ENCODE results near the gene ADAMTSL4. TPM values are rescaled to one million over a fixed set of nuclear protein-coding genes. Genes with fewer than 3 reads are reported as not detected.

Gene ADAMTSL4
- polyA plus RNA-seq, 1 of the 3 experiments (the other 2 are of a cell fraction): 3.4 TPM

DNA sequence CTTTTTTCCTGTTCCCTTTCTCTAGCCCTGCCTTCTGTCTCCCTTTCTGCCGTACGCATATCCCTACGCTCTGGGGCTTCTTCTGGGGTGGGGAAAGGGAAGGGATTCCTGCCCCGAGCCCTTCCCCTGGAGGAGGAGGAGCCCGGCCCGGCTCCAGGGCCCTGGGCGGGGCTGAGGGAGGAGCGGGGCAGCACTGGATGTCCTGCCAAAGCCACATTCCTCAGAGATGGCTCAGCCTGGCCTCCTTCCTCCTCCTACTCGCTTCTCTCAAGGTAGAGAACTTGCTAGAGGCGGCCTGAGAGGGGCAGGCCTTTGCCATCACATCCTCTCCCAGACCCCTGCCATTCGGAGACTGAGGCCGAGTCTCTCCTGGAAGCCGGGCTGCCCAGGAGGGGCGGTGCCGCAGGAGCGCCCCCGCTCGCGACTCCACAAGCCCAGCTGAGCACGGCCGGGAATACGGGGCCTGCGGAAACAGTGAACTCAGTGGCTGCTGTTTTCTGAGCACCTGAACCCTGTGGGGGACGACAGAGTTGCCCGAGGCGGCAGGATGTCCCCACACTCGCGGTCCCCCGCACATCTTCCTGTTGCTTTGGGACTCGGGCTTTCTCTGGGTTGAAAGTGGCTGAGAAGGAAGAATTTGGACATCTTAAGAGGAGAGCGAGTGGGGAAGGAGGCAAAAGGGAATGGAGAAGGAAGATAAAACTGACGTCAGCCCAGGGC is 12.2 kb downstream of the ADAMTSL4 start:
- peak; percentile 91 for DNase-seq
- Histone ChIP-seq H3K4me2 (peak overlapping the region; percentile 81), H3F3A (replicated peaks; ENCODE audit: insufficient read depth) (peaks cover 43% of the 10 kb centered on the region), H3K4me1 (ENCODE audit: control insufficient read depth in 1 of 2, insufficient read depth in 2 of 2, low read depth in 1 of 2, low read length in 1 of 2) (peaks cover 33 to 39% of the 10 kb centered on the region in 2 experiments), H3K9me3 (no peaks in the 10 kb centered on the region), H3K36me3 (replicated peaks in 1 of 2; ENCODE audit: control insufficient read depth in 1 of 2, insufficient read depth in 2 of 2, low read length in 1 of 2) (no peaks in the 10 kb centered on the region), H2AFZ (ENCODE audit: low read depth) (peak overlapping the region; percentile 44; the same call in 1 of the 2 replicates), H3K27me3 (ENCODE audit: insufficient read depth) (no peaks in the 10 kb centered on the region), H3K79me2 (ENCODE audit: insufficient read depth) (peaks cover 73% of the 10 kb centered on the region), H3K9ac (peak overlapping the region; percentile 89), H3K27ac (ENCODE audit: low read depth in 2 of 2, low read length in 1 of 2) (peak overlapping the region; percentile 99 to 100), H3K9me2 (no peaks in the 10 kb centered on the region), H3K4me3 (ENCODE audit: low read depth in 2 of 2, low read length in 1 of 2) (peak overlapping the region; percentile 56 to 69), H4K20me1 (ENCODE audit: insufficient read depth) (peaks cover 6% of the 10 kb centered on the region; the same call in 1 of the 2 replicates)
- under 1% methylated on average over 20 of the region's 32 CpGs for WGBS (ENCODE audit: low lambda C conversion rate)
- CTCF ChIA-PET: interaction anchor here (0.5 to 6.2 kb wide), 45 partner anchors 12 to 599 kb away, joined by 3 to 142 read pairs (median 4); partner anchors contain the start of genes ADAMTSL4, CTSK, ENSA and FALEC
- POLR2A ChIA-PET: interaction anchor here (0.6 to 8.9 kb wide), 8 partner anchors 9 to 90 kb away, joined by 3 to 149 read pairs (median 4); partner anchors contain the start of genes ADAMTSL4, ENSA and MCL1
- TF ChIP-seq, protein P1, sequence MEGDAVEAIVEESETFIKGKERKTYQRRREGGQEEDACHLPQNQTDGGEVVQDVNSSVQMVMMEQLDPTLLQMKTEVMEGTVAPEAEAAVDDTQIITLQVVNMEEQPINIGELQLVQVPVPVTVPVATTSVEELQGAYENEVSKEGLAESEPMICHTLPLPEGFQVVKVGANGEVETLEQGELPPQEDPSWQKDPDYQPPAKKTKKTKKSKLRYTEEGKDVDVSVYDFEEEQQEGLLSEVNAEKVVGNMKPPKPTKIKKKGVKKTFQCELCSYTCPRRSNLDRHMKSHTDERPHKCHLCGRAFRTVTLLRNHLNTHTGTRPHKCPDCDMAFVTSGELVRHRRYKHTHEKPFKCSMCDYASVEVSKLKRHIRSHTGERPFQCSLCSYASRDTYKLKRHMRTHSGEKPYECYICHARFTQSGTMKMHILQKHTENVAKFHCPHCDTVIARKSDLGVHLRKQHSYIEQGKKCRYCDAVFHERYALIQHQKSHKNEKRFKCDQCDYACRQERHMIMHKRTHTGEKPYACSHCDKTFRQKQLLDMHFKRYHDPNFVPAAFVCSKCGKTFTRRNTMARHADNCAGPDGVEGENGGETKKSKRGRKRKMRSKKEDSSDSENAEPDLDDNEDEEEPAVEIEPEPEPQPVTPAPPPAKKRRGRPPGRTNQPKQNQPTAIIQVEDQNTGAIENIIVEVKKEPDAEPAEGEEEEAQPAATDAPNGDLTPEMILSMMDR (IDR thresholded peaks at IDR 0.05): peak; percentile 32; the same call in 1 of the 2 replicates
- TF ChIP-seq POLR2AphosphoS5 (IDR thresholded peaks at IDR 0.05; ENCODE audit: low read depth, low read length) (peak; percentile 89), ELF1 (IDR thresholded peaks at IDR 0.05) (peak; percentile 4; the same call in 1 of the 2 replicates), NRF1 (IDR thresholded peaks at IDR 0.05; ENCODE audit: low read depth, low read length) (no peak), JUND (IDR thresholded peaks at IDR 0.05) (peak; percentile 68; the same call in 1 of the 2 replicates), TAF1 (IDR thresholded peaks at IDR 0.05; ENCODE audit: borderline replicate concordance, low read depth, low read length) (peak; percentile 75), TCF12 (IDR thresholded peaks at IDR 0.05) (no peak), FOSL2 (IDR thresholded peaks at IDR 0.05; ENCODE audit: borderline replicate concordance, low read depth) (peak; percentile 79), RCOR1 (IDR thresholded peaks at IDR 0.05; ENCODE audit: low read length) (no peak), RAD21 (IDR thresholded peaks at IDR 0.05; ENCODE audit: low read length) (peak; percentile 17), MXI1 (IDR thresholded peaks at IDR 0.05; ENCODE audit: low read depth, low read length) (peak; percentile 15; the same call in 1 of the 2 replicates), NFIC (IDR thresholded peaks at IDR 0.05; ENCODE audit: borderline replicate concordance) (peak; percentile 89), TEAD4 (IDR thresholded peaks at IDR 0.05; ENCODE audit: borderline replicate concordance, insufficient read depth) (peak; percentile 88), GATA2 (CRISPR knock-in tag; IDR thresholded peaks at IDR 0.05) (no peak)
- TF ChIP-seq, protein P2, sequence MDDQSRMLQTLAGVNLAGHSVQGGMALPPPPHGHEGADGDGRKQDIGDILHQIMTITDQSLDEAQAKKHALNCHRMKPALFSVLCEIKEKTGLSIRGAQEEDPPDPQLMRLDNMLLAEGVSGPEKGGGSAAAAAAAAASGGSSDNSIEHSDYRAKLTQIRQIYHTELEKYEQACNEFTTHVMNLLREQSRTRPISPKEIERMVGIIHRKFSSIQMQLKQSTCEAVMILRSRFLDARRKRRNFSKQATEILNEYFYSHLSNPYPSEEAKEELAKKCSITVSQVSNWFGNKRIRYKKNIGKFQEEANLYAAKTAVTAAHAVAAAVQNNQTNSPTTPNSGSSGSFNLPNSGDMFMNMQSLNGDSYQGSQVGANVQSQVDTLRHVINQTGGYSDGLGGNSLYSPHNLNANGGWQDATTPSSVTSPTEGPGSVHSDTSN (IDR thresholded peaks at IDR 0.05): peak; percentile 44; the same call in 1 of the 2 replicates
- TF ChIP-seq, protein P3, sequence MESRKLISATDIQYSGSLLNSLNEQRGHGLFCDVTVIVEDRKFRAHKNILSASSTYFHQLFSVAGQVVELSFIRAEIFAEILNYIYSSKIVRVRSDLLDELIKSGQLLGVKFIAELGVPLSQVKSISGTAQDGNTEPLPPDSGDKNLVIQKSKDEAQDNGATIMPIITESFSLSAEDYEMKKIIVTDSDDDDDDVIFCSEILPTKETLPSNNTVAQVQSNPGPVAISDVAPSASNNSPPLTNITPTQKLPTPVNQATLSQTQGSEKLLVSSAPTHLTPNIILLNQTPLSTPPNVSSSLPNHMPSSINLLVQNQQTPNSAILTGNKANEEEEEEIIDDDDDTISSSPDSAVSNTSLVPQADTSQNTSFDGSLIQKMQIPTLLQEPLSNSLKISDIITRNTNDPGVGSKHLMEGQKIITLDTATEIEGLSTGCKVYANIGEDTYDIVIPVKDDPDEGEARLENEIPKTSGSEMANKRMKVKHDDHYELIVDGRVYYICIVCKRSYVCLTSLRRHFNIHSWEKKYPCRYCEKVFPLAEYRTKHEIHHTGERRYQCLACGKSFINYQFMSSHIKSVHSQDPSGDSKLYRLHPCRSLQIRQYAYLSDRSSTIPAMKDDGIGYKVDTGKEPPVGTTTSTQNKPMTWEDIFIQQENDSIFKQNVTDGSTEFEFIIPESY (IDR thresholded peaks at IDR 0.05; ENCODE audit: borderline replicate concordance, low read depth): no peak
- TF ChIP-seq, protein P4, sequence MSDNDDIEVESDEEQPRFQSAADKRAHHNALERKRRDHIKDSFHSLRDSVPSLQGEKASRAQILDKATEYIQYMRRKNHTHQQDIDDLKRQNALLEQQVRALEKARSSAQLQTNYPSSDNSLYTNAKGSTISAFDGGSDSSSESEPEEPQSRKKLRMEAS (IDR thresholded peaks at IDR 0.05; ENCODE audit: low read depth): peak; percentile 33; the same call in 1 of the 2 replicates

Data from SK-N-SH (cell line).